GM12878 (cell line): ENCODE results near the gene CELF2. TPM values are rescaled to one million over a fixed set of nuclear protein-coding genes. Genes with fewer than 3 reads are reported as not detected.

Experiments used
- ATAC-seq: fragments of 200-7000 bp; cut with Tn5 transposase; 3 replicates; pipeline ENCODE4 v1.9.1; 2020; ENCODE audit warnings: mild to moderate bottlenecking, moderate library complexity
- BruUV-seq: library from RNA; stranded (reverse); fragments of 400-500 nt; replicated peaks from 2 replicates; lab custom pipeline; 2021; lab: Mats Ljungman, UMichigan
- CTCF ChIA-PET: fragments of 300-600 bp; sonication (Branson Sonifier 250); formaldehyde crosslinking; extraction: SDS; loops from one replicate; lab custom pipeline; 2021; ENCODE audit warnings: inconsistent platforms; lab: Yijun Ruan, JAX
- POLR2A ChIA-PET: fragments of 350-600 bp; formaldehyde crosslinking; extraction: SDS; loops from one replicate; lab custom pipeline; 2021; ENCODE audit warnings: inconsistent platforms; lab: Charles Lee
- RAD21 ChIA-PET: fragments of 300-600 bp; sonication (Branson Sonifier 250); formaldehyde crosslinking; loops from one replicate; lab custom pipeline; 2023; ENCODE audit warnings: antibody characterized with exemption; ENCODE audit not compliant: unreplicated experiment; lab: Charles Lee
- SMC1A ChIA-PET: fragments of 300-600 bp; sonication (Branson Sonifier 250); formaldehyde crosslinking; loops from one replicate; lab custom pipeline; 2023; ENCODE audit not compliant: unreplicated experiment, uncharacterized antibody; lab: Charles Lee
- DNase-seq: peaks from one replicate; pipeline ENCODE4 v3.0.0-alpha.2; 2011; ENCODE audit warnings: low read depth, low spot score
- FAIRE-seq: peaks from 3 replicates; lab custom pipeline; 2011; peaks lifted over from hg19 to GRCh38; lab: Jason Lieb, UNC
- H2AFZ ChIP-seq: 2 replicates; pipeline ENCODE4 v1.6.0; 2011; ENCODE audit warnings: low read depth, low read length, control low read depth; ENCODE audit not compliant: control insufficient read depth
- H3K27ac ChIP-seq: 2 replicates; pipeline ENCODE4 v1.5.1; 2011; ENCODE audit warnings: control low read depth; ENCODE audit not compliant: control insufficient read depth, insufficient read depth
- H3K27me3 ChIP-seq, 2 experiments: replicated peaks in 1 of 2; 2 replicates each; pipeline versions ENCODE4 v1.6.0 to v1.6.1; 2011; ENCODE audit warnings: low read length in 1 of 2; ENCODE audit not compliant: control insufficient read depth in 2 of 2, insufficient read depth in 2 of 2
- H3K36me3 ChIP-seq, 2 experiments: 2 replicates each; pipeline ENCODE4 v1.5.1; 2011; ENCODE audit warnings: low read length in 1 of 2; ENCODE audit not compliant: control insufficient read depth in 2 of 2, insufficient read depth in 2 of 2
- H3K4me1 ChIP-seq: 2 replicates; pipeline ENCODE4 v1.6.1; 2011; ENCODE audit warnings: mild to moderate bottlenecking, low read length, moderate library complexity, mixed read lengths; ENCODE audit not compliant: control insufficient read depth, insufficient read depth
- H3K4me2 ChIP-seq: 2 replicates; pipeline ENCODE4 v1.6.0; 2011; ENCODE audit warnings: control low read depth; ENCODE audit not compliant: control insufficient read depth, insufficient read depth
- H3K4me3 ChIP-seq: fragments of 200-600 bp; sonication (generic); 2 replicates; pipeline ENCODE4 v1.5.1; 2016
- H3K79me2 ChIP-seq: 2 replicates; pipeline ENCODE4 v1.6.0; 2011; ENCODE audit warnings: low read length; ENCODE audit not compliant: control insufficient read depth, insufficient read depth
- H3K9ac ChIP-seq: 2 replicates; pipeline ENCODE4 v1.8.0; 2011; ENCODE audit warnings: low read length, control low read depth, mixed read lengths; ENCODE audit not compliant: control insufficient read depth, insufficient read depth
- H3K9me3 ChIP-seq: replicated peaks from 3 replicates; pipeline ENCODE4 v1.5.1; 2011; ENCODE audit warnings: mild to moderate bottlenecking, low read length; ENCODE audit not compliant: control insufficient read depth, insufficient read depth
- H4K20me1 ChIP-seq: 2 replicates; pipeline ENCODE4 v1.6.0; 2011; ENCODE audit not compliant: control insufficient read depth, insufficient read depth
- BCL11A ChIP-seq: IDR thresholded peaks from 2 replicates; pipeline ENCODE4 v1.6.1; 2011; ENCODE audit warnings: low read depth, low read length
- E2F4 ChIP-seq: IDR thresholded peaks from 2 replicates; pipeline ENCODE4 v1.6.1; 2012; ENCODE audit warnings: low read depth, low read length, improper control_type of control experiment
- FOXM1 ChIP-seq: IDR thresholded peaks from 2 replicates; pipeline ENCODE4 v1.6.1; 2012; ENCODE audit warnings: low read depth, mild to moderate bottlenecking, inconsistent platforms, low read length, moderate library complexity
- KLF5 ChIP-seq: fragments of 450-650 bp; IDR thresholded peaks from 2 replicates; pipeline ENCODE4 v1.6.1; 2014; ENCODE audit warnings: mild to moderate bottlenecking; ENCODE audit not compliant: partially characterized antibody
- LARP7 ChIP-seq: fragments of 450-650 bp; IDR thresholded peaks from 2 replicates; pipeline ENCODE4 v1.6.1; 2017; ENCODE audit warnings: mild to moderate bottlenecking
- RAD21 ChIP-seq: IDR thresholded peaks from 2 replicates; pipeline ENCODE4 v1.6.1; 2011; ENCODE audit warnings: mild to moderate bottlenecking, low read depth, low read length, moderate library complexity; ENCODE audit not compliant: insufficient read depth
- RB1 ChIP-seq: fragments of 450-650 bp; formaldehyde crosslinking; IDR thresholded peaks from 2 replicates; pipeline ENCODE4 v1.6.1; 2017; ENCODE audit warnings: mild to moderate bottlenecking, borderline replicate concordance
- SKIL ChIP-seq: fragments of 450-650 bp; IDR thresholded peaks from 2 replicates; pipeline ENCODE4 v1.6.1; 2017; ENCODE audit warnings: mild to moderate bottlenecking, low read depth, inconsistent platforms; ENCODE audit not compliant: poor library complexity, severe bottlenecking
- SMAD1 ChIP-seq: fragments of 450-650 bp; IDR thresholded peaks from 2 replicates; pipeline ENCODE4 v1.6.1; 2018; ENCODE audit warnings: mild to moderate bottlenecking, low read depth; ENCODE audit not compliant: partially characterized antibody
- SREBF2 ChIP-seq: IDR thresholded peaks from 2 replicates; pipeline ENCODE4 v1.6.1; 2012; ENCODE audit warnings: mild to moderate bottlenecking, low read length
- TAF1 ChIP-seq: IDR thresholded peaks from 2 replicates; pipeline ENCODE4 v1.6.1; 2011; ENCODE audit warnings: mild to moderate bottlenecking, low read depth, low read length, borderline replicate concordance
- ZNF622 ChIP-seq: fragments of 450-650 bp; IDR thresholded peaks from 2 replicates; pipeline ENCODE4 v1.6.1; 2017; ENCODE audit warnings: mild to moderate bottlenecking, inconsistent platforms
- WGBS: methylation state at CpG from one replicate; pipeline ENCODE4 v1.1.6; 2016; ENCODE audit warnings: low lambda C conversion rate; ENCODE audit not compliant: insufficient replicate concordance, insufficient coverage; ENCODE audit errors: missing lambda C conversion rate; 5-methylcytosine and 5-hydroxymethylcytosine counted together
- in situ Hi-C: fragments of 300-500 bp; cut with MboI; formaldehyde crosslinking; loops from 9 replicates; pipeline ENCODE4 v1.14.3; 2018; ENCODE audit warnings: mixed read lengths
- intact Hi-C: fragments of 100-400 bp; cut with micrococcal nuclease; formaldehyde crosslinking; loops from one replicate; pipeline ENCODE4 v1.14.2; 2022; ENCODE audit not compliant: unreplicated experiment
- polyA plus RNA-seq, 11 experiments: library from polyadenylated mRNA; depleted of rRNA in 4 of 11; unstranded in 6 of 11; stranded (reverse) in 5 of 11; fragments of >200 nt; fragmentation: Nextera tagmentation in 4 of 11; fragmentation: Illumina TruSeq in 1 of 11; extraction: Ambion mirVana in 4 of 11; extraction: Trizol in 1 of 11; gene quantifications; 1 replicate in 1 of 11; 2 replicates in 10 of 11; pipeline versions ENCODE4 v1.2.1 to v1.2.3, GENCODE V29; 2011 to 2016; ENCODE audit warnings: inconsistent platforms in 2 of 11, missing spikeins in 2 of 11, low read depth in 1 of 11
- total RNA-seq, 4 experiments: library from RNA; depleted of rRNA in 3 of 4; stranded (reverse); fragments of >200 nt in 3 of 4; fragmentation: Illumina TruSeq in 1 of 4; extraction: Trizol in 1 of 4; gene quantifications; 2 replicates each; pipeline versions ENCODE4 v1.2.1 to v1.2.3, GENCODE V29; 2013 to 2021
- TF ChIP-seq, protein P1 (sequence below): IDR thresholded peaks from 2 replicates; pipeline ENCODE4 v1.6.1; 2011; ENCODE audit warnings: mild to moderate bottlenecking, low read depth, low read length, moderate library complexity; ENCODE audit not compliant: insufficient replicate concordance
- TF ChIP-seq, protein P2 (sequence below): IDR thresholded peaks from 2 replicates; pipeline ENCODE4 v1.6.1; 2011; ENCODE audit warnings: low read depth, mild to moderate bottlenecking, low read length, moderate library complexity, borderline replicate concordance; ENCODE audit errors: extremely low read depth

Gene CELF2
- total and polyA plus RNA-seq, 10 of the 15 experiments (the other 5 are each of a cell fraction or from before 2014, with no cell fraction given) = 20.8 to 129 (median 86.3) TPM

DNA sequence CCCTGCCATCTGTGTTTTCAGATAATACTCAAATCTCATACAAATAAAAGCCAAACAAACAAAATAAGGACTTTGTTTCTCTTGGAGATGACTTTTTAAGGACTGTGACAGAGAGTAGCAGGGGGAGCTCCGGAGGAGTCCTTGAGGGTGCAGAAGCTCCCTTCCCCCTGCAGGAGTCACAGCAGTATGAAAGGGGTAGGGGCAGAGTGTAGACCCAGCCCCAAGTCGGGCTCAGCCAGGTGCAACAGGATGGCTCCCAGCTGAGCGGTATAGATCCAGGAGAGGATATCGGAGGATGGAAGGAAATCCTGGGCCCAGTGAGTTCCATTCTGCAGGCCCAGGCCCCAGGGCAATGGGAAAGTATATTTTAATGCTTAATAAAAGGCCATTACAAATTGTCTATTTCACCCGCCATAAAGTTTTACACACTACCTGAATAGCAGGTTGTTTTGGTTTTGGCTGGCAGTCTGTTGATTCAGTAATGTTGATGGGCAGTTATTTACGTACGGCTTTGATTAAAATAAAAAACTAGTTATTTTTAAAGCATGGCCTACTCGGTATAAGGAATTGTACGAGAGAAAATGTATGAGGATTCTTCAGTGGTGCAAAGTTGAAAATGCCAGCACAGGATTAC is 206.0 kb downstream of the CELF2 start:
- TF ChIP-seq, protein P1, sequence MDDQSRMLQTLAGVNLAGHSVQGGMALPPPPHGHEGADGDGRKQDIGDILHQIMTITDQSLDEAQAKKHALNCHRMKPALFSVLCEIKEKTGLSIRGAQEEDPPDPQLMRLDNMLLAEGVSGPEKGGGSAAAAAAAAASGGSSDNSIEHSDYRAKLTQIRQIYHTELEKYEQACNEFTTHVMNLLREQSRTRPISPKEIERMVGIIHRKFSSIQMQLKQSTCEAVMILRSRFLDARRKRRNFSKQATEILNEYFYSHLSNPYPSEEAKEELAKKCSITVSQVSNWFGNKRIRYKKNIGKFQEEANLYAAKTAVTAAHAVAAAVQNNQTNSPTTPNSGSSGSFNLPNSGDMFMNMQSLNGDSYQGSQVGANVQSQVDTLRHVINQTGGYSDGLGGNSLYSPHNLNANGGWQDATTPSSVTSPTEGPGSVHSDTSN = no peak
- no peak for TF ChIP-seq SREBF2
- TF ChIP-seq E2F4 = no peak
- TF ChIP-seq LARP7 = no peak
- no peak for TF ChIP-seq KLF5
- TF ChIP-seq SMAD1 = no peak
- TF ChIP-seq BCL11A = no peak
- TF ChIP-seq ZNF622 = no peak
- no peak for TF ChIP-seq RAD21
- TF ChIP-seq, protein P2, sequence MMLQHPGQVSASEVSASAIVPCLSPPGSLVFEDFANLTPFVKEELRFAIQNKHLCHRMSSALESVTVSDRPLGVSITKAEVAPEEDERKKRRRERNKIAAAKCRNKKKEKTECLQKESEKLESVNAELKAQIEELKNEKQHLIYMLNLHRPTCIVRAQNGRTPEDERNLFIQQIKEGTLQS = no peak
- no peak for TF ChIP-seq TAF1
- no peak for TF ChIP-seq SKIL
- no peak for TF ChIP-seq FOXM1
- TF ChIP-seq RB1 = no peak
- intact Hi-C loops (loop anchor here (2.0 kb wide), 1 partner anchor 15 kb away; no protein-coding TSS in a partner anchor), in situ Hi-C loops (no loop called here)
- Histone ChIP-seq H4K20me1 (peaks cover 5% of the 10 kb centered on the region; the same call in 1 of the 2 replicates), H3K9me3 (no peaks in the 10 kb centered on the region), H3K27me3 (no peaks in the 10 kb centered on the region), H3K4me2 (no peak overlapping the region), H3K4me1 (peaks cover 43% of the 10 kb centered on the region), H2AFZ (no peak overlapping the region), H3K27ac (no peak overlapping the region), H3K9ac (no peak overlapping the region), H3K36me3 (peaks cover 17 to 42% of the 10 kb centered on the region in 2 experiments), H3K79me2 (peaks cover 94% of the 10 kb centered on the region), H3K4me3 (no peak overlapping the region)
- CTCF ChIA-PET = interaction anchor here (2.5 kb wide), 1 partner anchor 13 kb away, joined by 9 read pairs; no protein-coding TSS in a partner anchor
- RAD21 ChIA-PET = interaction anchor here (1.1 to 4.6 kb wide), 2 partner anchors 19 to 46 kb away, joined by 3 to 15 read pairs; no protein-coding TSS in a partner anchor
- FAIRE-seq (no peak), ATAC-seq (no peak), DNase-seq (no peak)
- POLR2A ChIA-PET = interaction anchor here (0.9 kb wide), 2 partner anchors 13 to 52 kb away, joined by 3 read pairs; no protein-coding TSS in a partner anchor
- no TSS peak for BruUV-seq
- WGBS = 93% methylated on average over 9 of the region's 9 CpGs
- SMC1A ChIA-PET = interaction anchor here (0.7 to 10.1 kb wide), 2 partner anchors 9 to 15 kb away, joined by 3 to 108 read pairs; no protein-coding TSS in a partner anchor
